H1 (cell line): ENCODE results near the gene SV2C. TPM values are rescaled to one million over a fixed set of nuclear protein-coding genes. Genes with fewer than 3 reads are reported as not detected.

Source experiments
- CTCF ChIA-PET: fragments of 300-600 bp; sonication (Branson Sonifier 250); formaldehyde crosslinking; loops from one replicate; lab custom pipeline; 2021; ENCODE audit not compliant: partially characterized antibody; lab: Charles Lee
- POLR2A ChIA-PET: fragments of 300-600 bp; sonication (Branson Sonifier 250); formaldehyde crosslinking; loops from one replicate; lab custom pipeline; 2021; ENCODE audit warnings: inconsistent platforms; ENCODE audit not compliant: partially characterized antibody; lab: Charles Lee
- DNase-seq, 2 experiments: peaks; one replicate each; pipeline versions ENCODE4 v3.0.0 to v3.0.0-alpha.2; 2010 to 2022; ENCODE audit warnings: low spot score in 2 of 2, low read depth in 1 of 2, mixed read lengths in 1 of 2
- FAIRE-seq: peaks from 2 replicates; lab custom pipeline; 2011; peaks lifted over from hg19 to GRCh38; lab: Jason Lieb, UNC
- H2AFZ ChIP-seq: 2 replicates; pipeline ENCODE4 v1.8.1; 2012; ENCODE audit warnings: low read length, inconsistent platforms
- H2AK5ac ChIP-seq: 2 replicates; pipeline ENCODE4 v1.6.1; 2013; ENCODE audit warnings: low read depth, low read length
- H2BK120ac ChIP-seq: replicated peaks from 2 replicates; pipeline ENCODE3; 2013; ENCODE audit warnings: low read depth, low read length, inconsistent platforms
- H2BK12ac ChIP-seq: 2 replicates; pipeline ENCODE4 v1.6.1; 2013; ENCODE audit warnings: low read depth, low read length
- H2BK15ac ChIP-seq: 2 replicates; pipeline ENCODE4 v1.6.1; 2013; ENCODE audit warnings: low read length
- H2BK20ac ChIP-seq: 2 replicates; pipeline ENCODE4 v1.6.1; 2013; ENCODE audit warnings: low read length
- H2BK5ac ChIP-seq: 2 replicates; pipeline ENCODE4 v1.6.1; 2013; ENCODE audit warnings: low read depth, low read length
- H3K14ac ChIP-seq: 2 replicates; pipeline ENCODE4 v1.6.1; 2013; ENCODE audit warnings: inconsistent platforms; ENCODE audit not compliant: insufficient read length
- H3K18ac ChIP-seq: 2 replicates; pipeline ENCODE4 v1.6.1; 2013; ENCODE audit warnings: low read length; ENCODE audit errors: extremely low read depth
- H3K23ac ChIP-seq: 2 replicates; pipeline ENCODE4 v1.6.1; 2013; ENCODE audit warnings: inconsistent platforms; ENCODE audit not compliant: insufficient read length
- H3K23me2 ChIP-seq: 2 replicates; pipeline ENCODE4 v1.6.1; 2013; ENCODE audit warnings: low read depth, low read length
- H3K27ac ChIP-seq: 2 replicates; pipeline ENCODE4 v1.6.1; 2011; ENCODE audit warnings: low read depth, low read length, inconsistent platforms
- H3K27me3 ChIP-seq, 4 experiments: replicated peaks in 1 of 4; 1 replicate in 1 of 4; 2 replicates in 3 of 4; pipeline versions ENCODE4 v1.6.1 to v1.8.1; 2011 to 2013; ENCODE audit warnings: low read length in 3 of 4, mild to moderate bottlenecking in 3 of 4, inconsistent platforms in 2 of 4, mixed read lengths in 2 of 4, moderate library complexity in 1 of 4; ENCODE audit not compliant: control insufficient read depth in 3 of 4, insufficient read depth in 3 of 4; ENCODE audit errors: extremely low read depth in 1 of 4
- H3K36me3 ChIP-seq, 4 experiments: 2 replicates each; pipeline versions ENCODE4 v1.6.1 to v1.8.1; 2011 to 2013; ENCODE audit warnings: mild to moderate bottlenecking in 4 of 4, low read length in 3 of 4, moderate library complexity in 2 of 4, control low read depth in 1 of 4, inconsistent platforms in 1 of 4; ENCODE audit not compliant: insufficient read depth in 4 of 4, control insufficient read depth in 2 of 4
- H3K4ac ChIP-seq: replicated peaks from 2 replicates; pipeline ENCODE3; 2013; ENCODE audit warnings: low read length, low read depth, mixed read lengths, inconsistent platforms; ENCODE audit not compliant: insufficient read length
- H3K4me1 ChIP-seq, 4 experiments: replicated peaks in 1 of 4; 1 replicate in 1 of 4; 2 replicates in 3 of 4; pipeline versions ENCODE4 v1.6.1 to v1.8.1; 2011 to 2013; ENCODE audit warnings: low read length in 3 of 4, inconsistent platforms in 2 of 4, mixed read lengths in 1 of 4; ENCODE audit not compliant: insufficient read depth in 4 of 4, control insufficient read depth in 3 of 4
- H3K4me2 ChIP-seq, 2 experiments: 2 replicates each; pipeline versions ENCODE4 v1.6.1 to v1.8.1; 2011 to 2013; ENCODE audit warnings: low read depth in 2 of 2, low read length in 2 of 2, control low read depth in 1 of 2, inconsistent platforms in 1 of 2, mild to moderate bottlenecking in 1 of 2; ENCODE audit not compliant: insufficient read depth in 1 of 2
- H3K4me3 ChIP-seq, 4 experiments: fragments of 200-600, 300-600 bp in 1 of 4; sonication (generic), shearing (Covaris generic), sonication (Bioruptor Twin) in 1 of 4; 2 replicates each; pipeline versions ENCODE4 v1.5.1 to v1.8.1; 2011 to 2016; ENCODE audit warnings: low read length in 4 of 4, low read depth in 3 of 4, control low read depth in 2 of 4, inconsistent platforms in 2 of 4, mild to moderate bottlenecking in 2 of 4, mixed read lengths in 1 of 4, moderate library complexity in 1 of 4; ENCODE audit not compliant: insufficient read depth in 2 of 4; ENCODE audit errors: extremely low read depth in 1 of 4
- H3K56ac ChIP-seq: replicated peaks from 2 replicates; pipeline ENCODE3; 2013; ENCODE audit warnings: low read depth, mild to moderate bottlenecking, mixed read lengths, low read length, inconsistent platforms; ENCODE audit not compliant: insufficient read length
- H3K79me1 ChIP-seq: 2 replicates; pipeline ENCODE4 v1.6.1; 2013; ENCODE audit warnings: low read depth, low read length, control low read depth
- H3K79me2 ChIP-seq, 2 experiments: 2 replicates each; pipeline versions ENCODE4 v1.6.1 to v1.8.1; 2012 to 2013; ENCODE audit warnings: low read length in 2 of 2, mild to moderate bottlenecking in 2 of 2, inconsistent platforms in 1 of 2; ENCODE audit not compliant: insufficient read depth in 2 of 2, control insufficient read depth in 1 of 2
- H3K9ac ChIP-seq, 4 experiments: replicated peaks in 1 of 4; 1 replicate in 1 of 4; 2 replicates in 3 of 4; pipeline versions ENCODE4 v1.6.1 to v1.8.1; 2011 to 2013; ENCODE audit warnings: low read depth in 3 of 4, low read length in 3 of 4, control low read depth in 2 of 4, mild to moderate bottlenecking in 2 of 4, moderate library complexity in 2 of 4, inconsistent platforms in 1 of 4; ENCODE audit errors: extremely low read depth in 1 of 4
- H3K9me3 ChIP-seq, 2 experiments: 2 replicates each; pipeline versions ENCODE4 v1.6.1 to v1.8.1; 2012 to 2013; ENCODE audit warnings: mild to moderate bottlenecking in 2 of 2, moderate library complexity in 2 of 2, control low read depth in 1 of 2, inconsistent platforms in 1 of 2, low read depth in 1 of 2, low read length in 1 of 2, mixed read lengths in 1 of 2; ENCODE audit not compliant: insufficient read depth in 2 of 2
- H4K20me1 ChIP-seq, 2 experiments: replicated peaks in 1 of 2; 2 replicates each; pipeline versions ENCODE3 to v1.8.1; 2011 to 2013; ENCODE audit warnings: inconsistent platforms in 2 of 2, low read length in 2 of 2, mild to moderate bottlenecking in 1 of 2; ENCODE audit not compliant: insufficient read depth in 2 of 2, control insufficient read depth in 1 of 2
- H4K5ac ChIP-seq: 2 replicates; pipeline ENCODE4 v1.6.1; 2013; ENCODE audit warnings: low read length, low read depth, mixed read lengths, inconsistent platforms; ENCODE audit not compliant: insufficient read length
- H4K8ac ChIP-seq: 2 replicates; pipeline ENCODE4 v1.8.0; 2013; ENCODE audit warnings: mild to moderate bottlenecking, moderate library complexity, low read length, inconsistent platforms; ENCODE audit not compliant: insufficient read depth; ENCODE audit errors: extremely low read depth
- H4K91ac ChIP-seq: replicated peaks from 2 replicates; pipeline ENCODE3; 2013; ENCODE audit warnings: low read length, mixed read lengths, inconsistent platforms; ENCODE audit not compliant: insufficient read length
- BRCA1 ChIP-seq: IDR thresholded peaks from 2 replicates; pipeline ENCODE4 v1.6.1; 2012; ENCODE audit warnings: low read depth, low read length, improper control_type of control experiment
- EP300 ChIP-seq, 2 experiments: IDR thresholded peaks; 1 replicate in 1 of 2; 2 replicates in 1 of 2; pipeline ENCODE4 v1.6.1; 2011 to 2012; ENCODE audit warnings: low read depth in 2 of 2, low read length in 2 of 2, mild to moderate bottlenecking in 2 of 2, borderline replicate concordance in 1 of 2, inconsistent platforms in 1 of 2, moderate library complexity in 1 of 2
- EZH2 ChIP-seq: fragments of 200-600 bp; sonication (generic); IDR thresholded peaks from 2 replicates; pipeline ENCODE4 v1.7.1; 2012; ENCODE audit warnings: low read depth, mild to moderate bottlenecking, moderate library complexity, low read length, inconsistent platforms; ENCODE audit not compliant: severe bottlenecking
- GABPA ChIP-seq: IDR thresholded peaks from 2 replicates; pipeline ENCODE4 v1.6.1; 2011; ENCODE audit warnings: mild to moderate bottlenecking, low read length, moderate library complexity, borderline replicate concordance; ENCODE audit not compliant: insufficient read depth
- POU5F1 ChIP-seq: IDR thresholded peaks from 2 replicates; pipeline ENCODE4 v1.6.1; 2011; ENCODE audit warnings: low read depth, mild to moderate bottlenecking, low read length, moderate library complexity
- SIN3A ChIP-seq, 2 experiments: IDR thresholded peaks in 1 of 2; conservative IDR thresholded peaks in 1 of 2; 2 replicates each; pipeline ENCODE4 v1.6.1; 2011 to 2012; ENCODE audit warnings: low read length in 2 of 2, improper control_type of control experiment in 1 of 2, low read depth in 1 of 2, mild to moderate bottlenecking in 1 of 2
- SP1 ChIP-seq: IDR thresholded peaks from 2 replicates; pipeline ENCODE4 v1.6.1; 2011; ENCODE audit warnings: low read depth, low read length
- SP4 ChIP-seq: IDR thresholded peaks from 2 replicates; pipeline ENCODE4 v1.6.1; 2012; ENCODE audit warnings: low read length, inconsistent platforms
- WGBS, 2 experiments: shearing (Covaris generic) in 1 of 2; methylation state at CpG; one replicate each; pipeline versions ENCODE4 v1.1.6 to v1.1.7; 2013 to 2015; ENCODE audit warnings: low lambda C conversion rate in 2 of 2, mixed read lengths in 2 of 2, inconsistent platforms in 1 of 2, low coverage in 1 of 2, missing lambda C conversion rate in 1 of 2; ENCODE audit not compliant: insufficient replicate concordance in 2 of 2, insufficient coverage in 1 of 2, insufficient read length in 1 of 2; ENCODE audit errors: extremely low coverage in 1 of 2, missing lambda C conversion rate in 1 of 2; 5-methylcytosine and 5-hydroxymethylcytosine counted together
- polyA plus RNA-seq, 7 experiments: library from polyadenylated mRNA; depleted of rRNA in 3 of 7; stranded (reverse) in 5 of 7; unstranded in 2 of 7; fragments of >200 nt in 5 of 7; fragments of 200-250 nt in 2 of 7; gene quantifications; 1 replicate in 5 of 7; 2 replicates in 1 of 7; 4 replicates in 1 of 7; pipeline versions ENCODE4 v1.2.1 to v1.2.3, GENCODE V29; 2011 to 2013; ENCODE audit warnings: missing spikeins in 2 of 7, mixed read lengths in 2 of 7
- total RNA-seq: library from RNA; stranded (reverse); fragmentation: NEBNext Ultra II Directional; extraction: Animal tissue kit (Norgen Biotek cat#: 25700); gene quantifications from 2 replicates; pipeline ENCODE4 v1.2.1, GENCODE V29; 2021
- TF ChIP-seq, protein P1 (sequence below): IDR thresholded peaks from 2 replicates; pipeline ENCODE4 v1.6.1; 2012; ENCODE audit warnings: inconsistent platforms
- TF ChIP-seq, protein P2 (sequence below): IDR thresholded peaks from 2 replicates; pipeline ENCODE4 v1.6.1; 2011; ENCODE audit warnings: low read length, improper control_type of control experiment

Gene SV2C
- total and polyA plus RNA-seq, 2 of the 8 experiments (the other 6 are each of a cell fraction or from before 2014, with no cell fraction given), result 0.08 to 0.24 TPM

- Histone ChIP-seq H3K9ac (no peak overlapping the region), H2BK15ac (no peak overlapping the region), H3K56ac (no peak overlapping the region), H4K5ac (no peak overlapping the region), H4K20me1 (no peaks in the 10 kb centered on the region), H3K23ac (no peak overlapping the region), H3K4me3 (no peak overlapping the region), H3K27me3 (no peaks in the 10 kb centered on the region), H3K27ac (no peak overlapping the region), H2AFZ (no peak overlapping the region), H3K23me2 (no peaks in the 10 kb centered on the region), H3K4me2 (no peak overlapping the region), H4K8ac (no peak overlapping the region), H4K91ac (no peak overlapping the region), H3K4ac (no peak overlapping the region), H3K9me3 (no peaks in the 10 kb centered on the region), H2AK5ac (no peak overlapping the region), H2BK120ac (no peak overlapping the region), H3K4me1 (peaks cover 2 to 7% (median 4%) of the 10 kb centered on the region in 4 experiments; a peak in 4 of 7 replicates), H2BK12ac (no peak overlapping the region), H3K14ac (no peak overlapping the region), H2BK20ac (no peak overlapping the region), H3K36me3 (no peaks in the 10 kb centered on the region), H3K18ac (no peak overlapping the region), H2BK5ac (no peak overlapping the region), H3K79me1 (no peaks in the 10 kb centered on the region), H3K79me2 (no peaks in the 10 kb centered on the region)
- 100% methylated on average over 1 of the region's 1 CpG; no CpG with 5 or more reads in 1 of the 2 experiments for WGBS, 2 experiments
- DNase-seq (no peak), FAIRE-seq (no peak)
- ChIA-PET CTCF (no interaction called here), POLR2A (no interaction called here)
- TF ChIP-seq POU5F1, result no peak
- TF ChIP-seq, protein P1, sequence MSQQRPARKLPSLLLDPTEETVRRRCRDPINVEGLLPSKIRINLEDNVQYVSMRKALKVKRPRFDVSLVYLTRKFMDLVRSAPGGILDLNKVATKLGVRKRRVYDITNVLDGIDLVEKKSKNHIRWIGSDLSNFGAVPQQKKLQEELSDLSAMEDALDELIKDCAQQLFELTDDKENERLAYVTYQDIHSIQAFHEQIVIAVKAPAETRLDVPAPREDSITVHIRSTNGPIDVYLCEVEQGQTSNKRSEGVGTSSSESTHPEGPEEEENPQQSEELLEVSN, result no peak
- TF ChIP-seq SIN3A (conservative IDR thresholded peaks at IDR 0.05 in 1 of 2, IDR thresholded peaks at IDR 0.05 in 1 of 2; ENCODE audit: low read depth in 1 of 2, low read length in 2 of 2), result no peak
- TF ChIP-seq SP4, result no peak
- TF ChIP-seq, protein P2, sequence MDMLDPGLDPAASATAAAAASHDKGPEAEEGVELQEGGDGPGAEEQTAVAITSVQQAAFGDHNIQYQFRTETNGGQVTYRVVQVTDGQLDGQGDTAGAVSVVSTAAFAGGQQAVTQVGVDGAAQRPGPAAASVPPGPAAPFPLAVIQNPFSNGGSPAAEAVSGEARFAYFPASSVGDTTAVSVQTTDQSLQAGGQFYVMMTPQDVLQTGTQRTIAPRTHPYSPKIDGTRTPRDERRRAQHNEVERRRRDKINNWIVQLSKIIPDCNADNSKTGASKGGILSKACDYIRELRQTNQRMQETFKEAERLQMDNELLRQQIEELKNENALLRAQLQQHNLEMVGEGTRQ, result no peak
- no peak for TF ChIP-seq EZH2
- no peak for TF ChIP-seq GABPA
- no peak for TF ChIP-seq SP1
- no peak for TF ChIP-seq BRCA1
- TF ChIP-seq EP300 (IDR thresholded peaks at IDR 0.05; ENCODE audit: borderline replicate concordance in 1 of 2, low read depth in 2 of 2, low read length in 2 of 2), result no peak
Observed at GRCh38 chr5:76224898-76225297, 141.7 kb downstream of the SV2C start.
